Neuron (in vitro differentiated cells): Measurements from ENCODE around the gene ZDHHC24.

ENCODE experiments used
- H2AFZ ChIP-seq: one replicate; pipeline ENCODE4 v1.6.1; 2013; ENCODE audit warnings: low read depth, mild to moderate bottlenecking, inconsistent platforms, low read length, moderate library complexity
- H3K27me3 ChIP-seq: one replicate; pipeline ENCODE4 v1.6.1; 2013; ENCODE audit warnings: low read length; ENCODE audit not compliant: insufficient read depth
- H3K36me3 ChIP-seq: one replicate; pipeline ENCODE4 v1.6.1; 2013; ENCODE audit warnings: low read length; ENCODE audit not compliant: insufficient read depth
- H3K4me1 ChIP-seq: one replicate; pipeline ENCODE4 v1.6.1; 2013; ENCODE audit warnings: low read length; ENCODE audit not compliant: insufficient read depth
- H3K4me3 ChIP-seq: 2 replicates; pipeline ENCODE4 v1.5.1; 2013; ENCODE audit warnings: mild to moderate bottlenecking, low read length, moderate library complexity
- H3K9me3 ChIP-seq: one replicate; pipeline ENCODE4 v1.6.1; 2013; ENCODE audit warnings: low read length

Gene ZDHHC24

DNA sequence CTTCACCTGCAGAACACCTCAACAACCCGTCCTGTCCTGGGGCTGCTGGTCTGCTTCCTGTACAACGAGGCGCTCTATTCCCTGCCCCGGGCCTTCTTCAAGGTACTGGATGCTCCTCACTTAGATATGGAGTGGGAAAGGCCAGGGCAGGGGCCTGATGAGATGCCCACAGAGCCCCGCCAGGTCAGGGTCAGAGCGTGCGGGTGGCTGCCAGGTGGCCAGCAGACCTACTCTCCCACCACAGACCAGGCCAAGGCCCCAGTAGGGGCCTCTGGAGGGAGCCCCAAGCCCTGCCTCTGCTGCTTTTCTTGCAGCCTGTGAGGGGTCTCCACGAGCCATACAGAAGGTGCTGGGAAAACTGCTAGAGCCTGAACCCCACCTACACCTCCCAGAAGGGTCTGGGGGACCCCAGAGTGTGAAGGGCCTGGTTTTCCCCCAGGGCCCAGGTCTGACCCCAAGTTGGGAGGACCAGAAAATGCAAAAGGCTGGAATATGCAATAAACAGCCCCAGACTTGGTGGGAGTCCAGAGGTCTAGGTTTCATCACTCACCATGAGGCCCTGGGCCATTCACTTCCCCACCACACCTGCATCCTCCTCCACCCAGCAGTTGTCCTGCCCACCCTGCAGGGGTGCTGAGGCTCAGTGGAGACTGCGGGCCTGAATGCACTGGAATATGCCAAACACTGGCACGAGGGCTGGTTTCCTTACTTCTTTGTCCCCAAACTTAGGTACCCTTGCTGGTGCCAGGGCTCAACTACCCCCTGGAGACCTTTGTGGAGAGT is 14.7 kb downstream of the ZDHHC24 start:
- H3K4me1 ChIP-seq, result no peaks in the 10 kb centered on the region
- H3K36me3 ChIP-seq, result peaks cover 21% of the 10 kb centered on the region
- no peaks in the 10 kb centered on the region for H3K9me3 ChIP-seq
- no peak overlapping the region for H3K4me3 ChIP-seq
- no peaks in the 10 kb centered on the region for H3K27me3 ChIP-seq
- H2AFZ ChIP-seq, result no peak overlapping the region

DNA sequence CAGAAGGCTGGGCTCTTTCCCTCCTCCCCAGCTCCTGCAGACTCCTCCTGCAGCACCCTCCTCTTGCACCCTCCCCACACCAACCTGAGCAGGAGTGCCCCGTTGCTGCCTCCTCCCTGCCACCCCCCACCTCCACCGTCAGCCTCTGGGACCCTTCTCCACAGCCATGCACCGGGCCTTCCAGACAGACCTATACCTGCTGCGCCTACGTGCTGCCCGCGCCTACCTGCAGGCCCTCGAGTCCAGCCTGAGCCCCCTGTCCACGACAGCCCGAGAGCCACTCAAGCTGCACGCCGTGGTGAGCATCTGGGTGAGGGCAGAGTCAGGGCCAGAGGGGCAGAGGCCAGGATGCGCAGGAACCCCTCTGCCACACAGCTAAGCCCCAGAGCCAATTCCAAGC is 16.2 kb downstream of the ZDHHC24 start:
- no peaks in the 10 kb centered on the region for H3K9me3 ChIP-seq

DNA sequence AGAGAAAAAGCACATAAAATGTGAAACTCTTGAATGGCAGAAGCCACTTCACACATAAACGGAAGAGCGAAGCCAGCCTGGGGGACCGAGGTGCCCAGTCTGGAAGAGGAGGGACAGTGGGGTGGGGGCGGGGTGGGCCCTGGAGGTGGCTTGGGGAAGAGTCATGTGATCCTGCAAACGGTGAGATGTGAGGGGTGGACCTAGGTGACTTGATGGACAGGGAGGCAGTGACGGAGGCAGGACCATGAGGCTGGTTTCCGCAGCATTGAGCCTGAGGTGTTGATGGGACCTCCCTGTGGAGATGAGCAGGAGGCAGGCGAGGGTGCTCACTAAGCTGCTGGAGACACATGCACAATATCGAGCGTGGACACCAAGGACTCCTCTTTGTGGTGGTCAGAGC is 16.8 kb downstream of the ZDHHC24 start:
- Histone ChIP-seq H3K4me3 (no peak overlapping the region), H2AFZ (no peak overlapping the region), H3K4me1 (no peaks in the 10 kb centered on the region), H3K36me3 (peaks cover 17% of the 10 kb centered on the region), H3K27me3 (no peaks in the 10 kb centered on the region), H3K9me3 (no peaks in the 10 kb centered on the region)

More for the DNA sequence above, 16.2 kb downstream of the ZDHHC24 start:
- Histone ChIP-seq H2AFZ (no peak overlapping the region), H3K36me3 (peaks cover 14% of the 10 kb centered on the region), H3K27me3 (no peaks in the 10 kb centered on the region), H3K4me1 (no peaks in the 10 kb centered on the region), H3K4me3 (no peak overlapping the region)

- Histone ChIP-seq H3K9me3 (no peaks in the 10 kb centered on the region), H3K4me1 (no peaks in the 10 kb centered on the region), H3K36me3 (peaks cover 44% of the 10 kb centered on the region), H2AFZ (no peak overlapping the region), H3K4me3 (no peak overlapping the region), H3K27me3 (no peaks in the 10 kb centered on the region)
These were observed 21.4 kb downstream of the ZDHHC24 start for GRCh38 chr11:66524304-66525040.

- Histone ChIP-seq H2AFZ (no peak overlapping the region), H3K4me1 (no peaks in the 10 kb centered on the region), H3K9me3 (no peaks in the 10 kb centered on the region), H3K27me3 (no peaks in the 10 kb centered on the region), H3K36me3 (peaks cover 46% of the 10 kb centered on the region), H3K4me3 (no peak overlapping the region)
These were observed 22.2 kb downstream of the ZDHHC24 start for GRCh38 chr11:66523611-66524010.

GRCh38 chr11:66510990-66511339 is 34.9 kb downstream of the ZDHHC24 start:
- no peaks in the 10 kb centered on the region for H3K27me3 ChIP-seq
- H2AFZ ChIP-seq, result peak overlapping the region; percentile 78
- H3K4me1 ChIP-seq, result peaks cover 4% of the 10 kb centered on the region
- peaks cover 38% of the 10 kb centered on the region for H3K36me3 ChIP-seq
- peak overlapping the region; percentile 88 for H3K4me3 ChIP-seq
- H3K9me3 ChIP-seq, result no peaks in the 10 kb centered on the region

DNA sequence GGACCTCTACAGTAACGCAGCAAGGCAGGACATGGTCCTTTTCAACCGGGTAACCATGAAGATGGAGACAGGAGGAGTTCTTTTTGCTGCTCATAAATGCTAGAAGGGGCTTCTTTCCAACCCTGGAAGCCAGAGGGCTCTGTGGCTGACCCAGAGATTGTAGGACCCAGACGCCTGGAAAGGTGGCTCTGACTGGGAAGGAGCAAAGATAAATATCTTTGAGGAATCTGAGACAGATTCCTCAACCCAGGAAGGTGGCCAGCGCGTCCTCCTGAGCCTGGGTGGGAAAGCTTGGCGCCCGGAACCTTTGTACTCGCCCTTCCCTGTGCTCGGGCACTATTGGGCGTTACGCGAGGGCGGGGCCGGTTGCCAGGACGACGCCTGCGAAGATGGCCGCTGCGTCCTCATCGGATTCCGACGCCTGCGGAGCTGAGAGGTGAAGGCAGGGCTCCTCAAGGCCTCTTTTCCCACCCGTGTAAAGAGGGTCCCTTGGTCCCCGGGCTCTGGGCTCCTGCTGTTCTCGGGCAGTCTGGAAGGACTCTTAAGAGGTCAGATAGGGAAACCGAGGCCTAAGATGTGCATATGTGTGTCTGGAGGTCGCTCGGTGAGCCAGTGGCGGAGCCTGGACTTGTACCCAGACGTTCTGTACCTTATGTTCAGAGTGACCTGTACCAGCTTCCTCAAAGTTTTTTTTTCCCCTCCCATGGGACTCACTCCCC is 35.4 kb downstream of the ZDHHC24 start, which contains the start of gene BBS1:
BBS1 (plus strand) TSS at position 365 of the 719 bp plus-strand sequence; CDS start at position 390, 25 bp downstream.
- no peaks in the 10 kb centered on the region for H3K9me3 ChIP-seq
- H3K4me1 ChIP-seq, result peaks cover 4% of the 10 kb centered on the region
- H3K27me3 ChIP-seq, result no peaks in the 10 kb centered on the region
- H3K36me3 ChIP-seq, result peaks cover 35% of the 10 kb centered on the region
- H3K4me3 ChIP-seq, result peak within 1 kb of the TSS; percentile 88
- peak within 1 kb of the TSS; percentile 78 for H2AFZ ChIP-seq

DNA sequence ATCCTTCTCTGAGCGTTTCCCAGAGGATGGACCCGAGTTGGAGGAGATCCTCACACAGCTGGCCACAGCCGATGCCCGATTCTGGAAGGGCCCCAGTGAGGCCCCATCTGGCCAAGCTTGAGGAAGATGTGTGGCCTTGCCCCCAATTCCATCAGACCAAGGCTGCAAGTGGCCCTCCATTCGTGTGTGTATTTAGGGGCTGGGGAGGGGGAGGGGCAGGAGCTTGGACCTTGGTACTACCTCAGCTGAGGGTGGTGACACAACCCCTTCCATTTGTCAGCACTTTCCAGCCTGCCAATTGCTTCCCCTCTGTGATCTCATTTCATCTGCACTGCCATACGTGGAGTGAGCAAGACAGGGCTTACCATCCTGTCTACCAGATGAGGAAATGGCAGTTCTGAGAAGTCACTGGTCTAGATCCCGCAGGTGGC is 36.7 kb downstream of the ZDHHC24 start:
- Histone ChIP-seq H3K9me3 (no peaks in the 10 kb centered on the region), H2AFZ (no peak overlapping the region), H3K4me1 (peaks cover 4% of the 10 kb centered on the region), H3K4me3 (no peak overlapping the region), H3K27me3 (no peaks in the 10 kb centered on the region), H3K36me3 (peaks cover 30% of the 10 kb centered on the region)

- no peak overlapping the region for H3K4me3 ChIP-seq
- H3K4me1 ChIP-seq, result no peaks in the 10 kb centered on the region
- H2AFZ ChIP-seq, result no peak overlapping the region
- H3K36me3 ChIP-seq, result peaks cover 22% of the 10 kb centered on the region
- no peaks in the 10 kb centered on the region for H3K9me3 ChIP-seq
- no peaks in the 10 kb centered on the region for H3K27me3 ChIP-seq
These were observed 40.5 kb downstream of the ZDHHC24 start for GRCh38 chr11:66505276-66505816.

DNA sequence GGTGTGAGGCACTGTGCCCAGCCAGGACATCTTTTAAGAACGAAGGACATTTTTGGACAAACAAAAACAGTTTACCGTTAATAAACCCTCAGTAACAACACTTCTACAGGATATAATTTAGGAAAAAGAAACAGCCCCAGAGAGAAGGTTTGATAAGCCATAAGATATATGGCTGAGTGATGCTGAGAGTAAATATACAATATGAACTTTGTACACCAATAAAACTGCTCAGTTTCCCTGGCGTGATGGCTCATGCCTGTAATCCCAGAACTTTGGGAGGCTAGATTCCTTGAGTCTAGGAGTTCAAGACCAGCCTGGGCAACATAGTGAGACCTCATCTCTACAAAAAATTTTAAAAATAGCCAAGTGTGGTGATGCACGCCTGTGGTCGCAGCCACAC is 47.3 kb downstream of the ZDHHC24 start:
- Histone ChIP-seq H3K4me3 (no peak overlapping the region), H3K27me3 (no peaks in the 10 kb centered on the region), H3K9me3 (no peaks in the 10 kb centered on the region), H3K4me1 (no peaks in the 10 kb centered on the region), H3K36me3 (peaks cover 38% of the 10 kb centered on the region), H2AFZ (no peak overlapping the region)

DNA sequence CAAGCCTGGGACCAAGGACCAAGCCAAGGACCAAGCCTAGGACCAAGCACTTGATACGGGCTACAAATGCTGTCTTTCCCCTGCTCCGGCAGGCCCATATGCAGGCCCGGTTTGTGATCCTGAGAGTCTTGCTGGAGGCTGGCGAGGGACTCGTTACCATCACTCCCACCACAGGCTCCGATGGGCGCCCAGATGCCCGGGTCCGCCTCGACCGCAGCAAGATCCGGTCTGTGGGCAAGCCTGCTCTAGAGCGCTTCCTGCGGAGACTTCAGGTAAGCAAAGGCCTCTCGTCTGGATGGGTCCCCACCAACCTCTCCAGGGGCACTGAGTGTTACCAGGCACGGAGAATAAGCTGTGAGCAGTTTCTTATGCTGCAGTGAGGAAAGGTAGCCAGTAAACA is 48.6 kb downstream of the ZDHHC24 start:
- H3K27me3 ChIP-seq, result no peaks in the 10 kb centered on the region
- H2AFZ ChIP-seq, result no peak overlapping the region
- H3K9me3 ChIP-seq, result no peaks in the 10 kb centered on the region
- peaks cover 48% of the 10 kb centered on the region for H3K36me3 ChIP-seq
- no peaks in the 10 kb centered on the region for H3K4me1 ChIP-seq
- H3K4me3 ChIP-seq, result no peak overlapping the region

DNA sequence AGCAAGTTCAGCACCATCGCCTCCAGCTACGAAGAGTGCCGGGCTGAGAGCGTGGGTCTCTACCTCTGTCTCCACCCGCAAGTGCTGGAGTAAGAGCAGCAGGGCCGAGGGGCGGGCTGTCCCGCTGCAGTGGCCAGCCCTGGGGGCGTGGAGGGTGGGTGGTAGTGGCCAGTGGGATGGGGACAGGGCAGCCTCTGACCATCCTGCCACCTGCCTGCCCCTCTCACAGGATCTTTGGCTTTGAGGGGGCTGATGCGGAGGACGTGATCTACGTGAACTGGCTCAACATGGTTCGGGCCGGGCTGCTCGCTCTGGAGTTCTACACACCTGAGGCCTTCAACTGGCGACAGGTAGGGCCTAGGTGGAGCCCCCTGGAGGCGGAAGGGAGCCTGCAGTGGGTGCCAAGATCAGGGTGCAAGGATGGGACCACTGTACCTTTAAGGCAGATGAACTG is 50.4 kb downstream of the ZDHHC24 start:
- Histone ChIP-seq H3K36me3 (peaks cover 56% of the 10 kb centered on the region), H2AFZ (no peak overlapping the region), H3K4me1 (no peaks in the 10 kb centered on the region), H3K27me3 (no peaks in the 10 kb centered on the region), H3K4me3 (no peak overlapping the region), H3K9me3 (no peaks in the 10 kb centered on the region)

DNA sequence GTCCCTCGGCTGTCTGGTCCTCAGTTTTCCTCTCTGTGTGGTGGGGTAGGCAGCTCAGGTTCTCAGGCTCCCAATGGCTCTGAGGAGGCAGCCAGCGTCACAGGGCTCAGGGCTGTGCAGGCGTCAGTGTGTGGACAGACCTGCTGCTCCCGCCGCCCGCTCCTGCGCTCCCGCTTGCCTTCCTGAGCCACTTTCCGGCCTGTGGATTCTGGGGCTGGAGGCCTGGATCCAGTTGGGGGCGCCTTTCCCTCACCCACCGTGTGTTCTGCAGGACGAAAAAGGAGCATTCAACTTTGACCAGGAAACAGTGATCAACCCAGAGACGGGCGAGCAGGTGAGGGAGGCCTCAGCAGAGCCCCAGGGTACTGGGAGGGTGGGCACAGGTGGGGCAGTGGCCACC is 50.9 kb downstream of the ZDHHC24 start:
- H3K27me3 ChIP-seq, result no peaks in the 10 kb centered on the region
- H3K36me3 ChIP-seq, result peaks cover 56% of the 10 kb centered on the region
- no peaks in the 10 kb centered on the region for H3K4me1 ChIP-seq
- H3K9me3 ChIP-seq, result no peaks in the 10 kb centered on the region
- H2AFZ ChIP-seq, result no peak overlapping the region
- no peak overlapping the region for H3K4me3 ChIP-seq
